ENCODE measurements around the gene PNLIP. TPM values are rescaled to one million over a fixed set of nuclear protein-coding genes. Genes with fewer than 3 reads are reported as not detected.

PNLIP gene
- total RNA-seq, 1 experiment from 2014 or later, result not detected

- H3K4me3 ChIP-seq (ENCODE audit: insufficient read depth, low read depth, low read length), result no peak overlapping the region
- no peaks in the 10 kb centered on the region for H3K27me3 ChIP-seq (ENCODE audit: control insufficient read depth, insufficient read depth, low read length)
- H3K36me3 ChIP-seq (replicated peaks; ENCODE audit: control insufficient read depth, insufficient read depth, low read length), result no peaks in the 10 kb centered on the region
- DNase-seq, result no peak
Observed at GRCh38 chr10:116553378-116553980, 7.7 kb downstream of the PNLIP start.

GRCh38 chr10:116554628-116555027 lies 8.9 kb downstream of the PNLIP start:
- Histone ChIP-seq H3K27me3 (ENCODE audit: control insufficient read depth, insufficient read depth, low read length) (no peaks in the 10 kb centered on the region), H3K36me3 (replicated peaks; ENCODE audit: control insufficient read depth, insufficient read depth, low read length) (no peaks in the 10 kb centered on the region), H3K4me3 (ENCODE audit: insufficient read depth, low read depth, low read length) (no peak overlapping the region)
- DNase-seq, result no peak

GRCh38 chr10:116555880-116556279 lies 10.1 kb downstream of the PNLIP start:
- Histone ChIP-seq H3K4me3 (ENCODE audit: insufficient read depth, low read depth, low read length) (no peak overlapping the region), H3K27me3 (ENCODE audit: control insufficient read depth, insufficient read depth, low read length) (no peaks in the 10 kb centered on the region), H3K36me3 (replicated peaks; ENCODE audit: control insufficient read depth, insufficient read depth, low read length) (no peaks in the 10 kb centered on the region)
- DNase-seq, result no peak

GRCh38 chr10:116557305-116557880 lies 11.7 kb downstream of the PNLIP start:
- no peaks in the 10 kb centered on the region for H3K36me3 ChIP-seq (replicated peaks; ENCODE audit: control insufficient read depth, insufficient read depth, low read length)
- DNase-seq, result no peak
- H3K27me3 ChIP-seq (ENCODE audit: control insufficient read depth, insufficient read depth, low read length), result no peaks in the 10 kb centered on the region
- no peak overlapping the region for H3K4me3 ChIP-seq (ENCODE audit: insufficient read depth, low read depth, low read length)

- no peaks in the 10 kb centered on the region for H3K27me3 ChIP-seq (ENCODE audit: control insufficient read depth, insufficient read depth, low read length)
- H3K36me3 ChIP-seq (replicated peaks; ENCODE audit: control insufficient read depth, insufficient read depth, low read length), result no peaks in the 10 kb centered on the region
- no peak for DNase-seq
- no peak overlapping the region for H3K4me3 ChIP-seq (ENCODE audit: insufficient read depth, low read depth, low read length)
Observed at GRCh38 chr10:116565534-116565933, 19.8 kb downstream of the PNLIP start.

GRCh38 chr10:116566932-116567331 lies 21.2 kb downstream of the PNLIP start:
- Histone ChIP-seq H3K4me3 (ENCODE audit: insufficient read depth, low read depth, low read length) (no peak overlapping the region), H3K27me3 (ENCODE audit: control insufficient read depth, insufficient read depth, low read length) (no peaks in the 10 kb centered on the region), H3K36me3 (replicated peaks; ENCODE audit: control insufficient read depth, insufficient read depth, low read length) (no peaks in the 10 kb centered on the region)
- DNase-seq, result no peak

GRCh38 chr10:116567335-116567734 lies 21.6 kb downstream of the PNLIP start:
- no peak overlapping the region for H3K4me3 ChIP-seq (ENCODE audit: insufficient read depth, low read depth, low read length)
- no peaks in the 10 kb centered on the region for H3K27me3 ChIP-seq (ENCODE audit: control insufficient read depth, insufficient read depth, low read length)
- no peaks in the 10 kb centered on the region for H3K36me3 ChIP-seq (replicated peaks; ENCODE audit: control insufficient read depth, insufficient read depth, low read length)
- no peak for DNase-seq

- Histone ChIP-seq H3K27me3 (ENCODE audit: control insufficient read depth, insufficient read depth, low read length) (no peaks in the 10 kb centered on the region), H3K4me3 (ENCODE audit: insufficient read depth, low read depth, low read length) (no peak overlapping the region), H3K36me3 (replicated peaks; ENCODE audit: control insufficient read depth, insufficient read depth, low read length) (no peaks in the 10 kb centered on the region)
- no peak for DNase-seq
Observed at GRCh38 chr10:116574797-116575196, 29.1 kb downstream of the PNLIP start.

- Histone ChIP-seq H3K27me3 (ENCODE audit: control insufficient read depth, insufficient read depth, low read length) (no peaks in the 10 kb centered on the region), H3K4me3 (ENCODE audit: insufficient read depth, low read depth, low read length) (no peak overlapping the region), H3K36me3 (replicated peaks; ENCODE audit: control insufficient read depth, insufficient read depth, low read length) (no peaks in the 10 kb centered on the region)
- no peak for DNase-seq
Observed at GRCh38 chr10:116587878-116588591, 42.3 kb downstream of the PNLIP start.

GRCh38 chr10:116588995-116589394 lies 43.3 kb downstream of the PNLIP start:
- Histone ChIP-seq H3K36me3 (replicated peaks; ENCODE audit: control insufficient read depth, insufficient read depth, low read length) (no peaks in the 10 kb centered on the region), H3K4me3 (ENCODE audit: insufficient read depth, low read depth, low read length) (no peak overlapping the region), H3K27me3 (ENCODE audit: control insufficient read depth, insufficient read depth, low read length) (no peaks in the 10 kb centered on the region)
- no peak for DNase-seq

- Histone ChIP-seq H3K36me3 (replicated peaks; ENCODE audit: control insufficient read depth, insufficient read depth, low read length) (no peaks in the 10 kb centered on the region), H3K27me3 (ENCODE audit: control insufficient read depth, insufficient read depth, low read length) (no peaks in the 10 kb centered on the region), H3K4me3 (ENCODE audit: insufficient read depth, low read depth, low read length) (no peak overlapping the region)
- DNase-seq, result no peak
Observed at GRCh38 chr10:116589926-116590325, 44.2 kb downstream of the PNLIP start.

- Histone ChIP-seq H3K36me3 (replicated peaks; ENCODE audit: control insufficient read depth, insufficient read depth, low read length) (no peaks in the 10 kb centered on the region), H3K27me3 (ENCODE audit: control insufficient read depth, insufficient read depth, low read length) (no peaks in the 10 kb centered on the region), H3K4me3 (ENCODE audit: insufficient read depth, low read depth, low read length) (no peak within 1 kb of the TSS)
- no peak for DNase-seq
Observed at GRCh38 chr10:116590590-116591444, 45.1 kb downstream of the PNLIP start, which contains the start of gene PNLIPRP1. PNLIPRP1 (plus strand) TSS chr10:116590959; CDS start chr10:116591130, 171 bp downstream.

GRCh38 chr10:116593139-116593740 lies 47.5 kb downstream of the PNLIP start:
- Histone ChIP-seq H3K4me3 (ENCODE audit: insufficient read depth, low read depth, low read length) (no peak overlapping the region), H3K27me3 (ENCODE audit: control insufficient read depth, insufficient read depth, low read length) (no peaks in the 10 kb centered on the region), H3K36me3 (replicated peaks; ENCODE audit: control insufficient read depth, insufficient read depth, low read length) (no peaks in the 10 kb centered on the region)
- DNase-seq, result no peak

- Histone ChIP-seq H3K36me3 (replicated peaks; ENCODE audit: control insufficient read depth, insufficient read depth, low read length) (no peaks in the 10 kb centered on the region), H3K4me3 (ENCODE audit: insufficient read depth, low read depth, low read length) (no peak overlapping the region), H3K27me3 (ENCODE audit: control insufficient read depth, insufficient read depth, low read length) (no peaks in the 10 kb centered on the region)
- no peak for DNase-seq
Observed at GRCh38 chr10:116594525-116595035, 48.8 kb downstream of the PNLIP start.

Data from H7 (cell line).